K562 (cell line): ENCODE data around the gene TTLL8. TPM values are rescaled to one million over a fixed set of nuclear protein-coding genes. Genes with fewer than 3 reads are reported as not detected.

Experiments
- ASH1L ChIP-seq: fragments of 450-650 bp; IDR thresholded peaks from 2 replicates; pipeline ENCODE4 v1.6.1; 2018; ENCODE audit warnings: borderline replicate concordance, mild to moderate bottlenecking, low read depth; ENCODE audit not compliant: partially characterized antibody
- ETS2 ChIP-seq: IDR thresholded peaks from 2 replicates; pipeline ENCODE4 v1.6.1; 2016; ENCODE audit warnings: borderline replicate concordance, missing genetic modification characterization, mild to moderate bottlenecking, moderate library complexity, missing compliant biosample characterization; ENCODE audit not compliant: poor library complexity, severe bottlenecking
- GATA2 ChIP-seq: sonication (generic); formaldehyde crosslinking; IDR thresholded peaks from 2 replicates; pipeline ENCODE4 v1.4.0; 2020; ENCODE audit warnings: mild to moderate bottlenecking, missing genetic modification reagents
- STAT5B ChIP-seq: fragments of 250-450 bp; sonication (Bioruptor Pico); IDR thresholded peaks from 2 replicates; pipeline ENCODE4 v1.8.0; 2021; ENCODE audit warnings: mild to moderate bottlenecking, inconsistent platforms
- TOE1 ChIP-seq, 2 experiments: fragments of 450-650 bp in 1 of 2; sonication (generic) in 1 of 2; formaldehyde crosslinking in 1 of 2; IDR thresholded peaks; 2 replicates each; pipeline versions ENCODE4 v1.7.1 to v1.8.0; 2016 to 2022; ENCODE audit warnings: borderline replicate concordance in 2 of 2, mild to moderate bottlenecking in 2 of 2, antibody characterized with exemption in 1 of 2, inconsistent platforms in 1 of 2, low read depth in 1 of 2, missing genetic modification reagents in 1 of 2, moderate library complexity in 1 of 2
- VEZF1 ChIP-seq: fragments of 200-800 bp; sonication (Bioruptor generic); IDR thresholded peaks from 2 replicates; pipeline ENCODE4 v1.6.1; 2017; ENCODE audit warnings: missing genetic modification characterization, missing compliant biosample characterization
- ZBTB26 ChIP-seq: fragments of 450-650 bp; formaldehyde crosslinking; IDR thresholded peaks from 2 replicates; pipeline ENCODE4 v1.4.0; 2022; ENCODE audit warnings: missing genetic modification characterization
- ZNF175 ChIP-seq: fragments of 200-800 bp; sonication (Bioruptor generic); IDR thresholded peaks from 2 replicates; pipeline ENCODE4 v1.6.1; 2016; ENCODE audit warnings: low read depth, mild to moderate bottlenecking, missing genetic modification characterization, missing compliant biosample characterization
- polyA plus RNA-seq, 8 experiments: library from polyadenylated mRNA; depleted of rRNA in 4 of 8; stranded (reverse) in 5 of 8; unstranded in 3 of 8; fragments of >200 nt; fragmentation: Nextera tagmentation in 2 of 8; fragmentation: Illumina TruSeq in 1 of 8; extraction: Ambion mirVana in 2 of 8; extraction: Trizol in 1 of 8; gene quantifications; 2 replicates each; pipeline versions ENCODE4 v1.2.1 to v1.2.3, GENCODE V29; 2011 to 2014; ENCODE audit warnings: inconsistent platforms in 1 of 8, missing spikeins in 1 of 8
- total RNA-seq, 7 experiments: library from RNA; depleted of rRNA in 6 of 7; stranded (reverse); fragments of >200 nt in 6 of 7; fragmentation: Illumina TruSeq in 2 of 7; extraction: Trizol in 2 of 7; gene quantifications; 2 replicates each; pipeline versions ENCODE4 v1.2.1 to v1.2.3, GENCODE V29; 2011 to 2021; ENCODE audit warnings: low replicate concordance in 1 of 7

Gene TTLL8
- total and polyA plus RNA-seq, 9 of the 15 experiments (the other 6 are each of a cell fraction or from before 2014, with no cell fraction given): not detected

- TF ChIP-seq ZBTB26 (CRISPR knock-in tag) (no peak), ASH1L (no peak), GATA2 (CRISPR knock-in tag) (no peak), TOE1 (IDR thresholded peaks at IDR 0.05; ENCODE audit: borderline replicate concordance) (no peak), TOE1 (CRISPR knock-in tag; IDR thresholded peaks at IDR 0.05; ENCODE audit: borderline replicate concordance, low read depth) (no peak), ZNF175 (CRISPR knock-in tag) (no peak), STAT5B (CRISPR knock-in tag) (no peak), ETS2 (no peak), VEZF1 (no peak)
Measured at GRCh38 chr22:50076646-50077535, 18.8 kb upstream of the TTLL8 start (continued).
